Hypothalamus (tissue), 51 donors: ENCODE data around the gene DLEU7.

Experiments used
- DNase-seq, 51 donors: peaks; one replicate each; lab custom pipeline; 2025; lab: John Stamatoyannopoulos, UW

The DLEU7 gene

GRCh38 chr13:50844084-50844875 is 788 bp upstream of the DLEU7 start:
- DNase-seq: no peak

GRCh38 chr13:50842990-50843256 is 569 bp downstream of the DLEU7 start:
- peak in 5 of 51 donors; percentile 4 to 45 (median 8) for DNase-seq

GRCh38 chr13:50842251-50842989 is 1.1 kb downstream of the DLEU7 start:
- peak in 2 of 51 donors; percentile 19 to 44 for DNase-seq

- no peak for DNase-seq
Measured at GRCh38 chr13:50841786-50842185, 1.7 kb downstream of the DLEU7 start.

- no peak for DNase-seq
Measured at GRCh38 chr13:50840284-50840683, 3.2 kb downstream of the DLEU7 start.

- no peak for DNase-seq
Measured at GRCh38 chr13:50839828-50840227, 3.7 kb downstream of the DLEU7 start.

- no peak for DNase-seq
Measured at GRCh38 chr13:50838701-50839100, 4.8 kb downstream of the DLEU7 start.

- no peak for DNase-seq
Measured at GRCh38 chr13:50838031-50838430, 5.5 kb downstream of the DLEU7 start.

GRCh38 chr13:50831512-50831911 is 12.0 kb downstream of the DLEU7 start:
- DNase-seq: no peak

GRCh38 chr13:50829896-50830295 is 13.6 kb downstream of the DLEU7 start:
- DNase-seq: no peak

- no peak for DNase-seq
Measured at GRCh38 chr13:50829226-50829625, 14.3 kb downstream of the DLEU7 start.

- no peak for DNase-seq
Measured at GRCh38 chr13:50826035-50826434, 17.5 kb downstream of the DLEU7 start.

GRCh38 chr13:50812242-50812641 is 31.2 kb downstream of the DLEU7 start:
- DNase-seq: no peak

- DNase-seq: peak in 1 of 51 donors; percentile 4
Measured at GRCh38 chr13:50810998-50811397, 32.5 kb downstream of the DLEU7 start.

GRCh38 chr13:50810468-50810867 is 33.0 kb downstream of the DLEU7 start:
- DNase-seq: no peak

- no peak for DNase-seq
Measured at GRCh38 chr13:50809133-50810090, 34.1 kb downstream of the DLEU7 start.

GRCh38 chr13:50805805-50806204 is 37.7 kb downstream of the DLEU7 start:
- no peak for DNase-seq

- DNase-seq: peak in 41 of 51 donors; percentile 2 to 73 (median 26)
Measured at GRCh38 chr13:50801087-50801931, 42.2 kb downstream of the DLEU7 start.

- peak in 1 of 51 donors; percentile 7 for DNase-seq
Measured at GRCh38 chr13:50800091-50800739, 43.3 kb downstream of the DLEU7 start.

GRCh38 chr13:50798923-50799322 is 44.6 kb downstream of the DLEU7 start:
- DNase-seq: no peak
